Activated T-cell treated with anti-CD3 and anti-CD28 coated beads for 24 hours (primary cell): Measurements from ENCODE around the gene MEGF9.
"Not testable (repeated sequence)": the region's sequence is repeated elsewhere in the genome, so short reads cannot be mapped to it uniquely, and the experiment has no call there.

Experiments
- DNase-seq: peaks from one replicate; pipeline ENCODE4 v3.0.0-alpha.2; 2020; ENCODE audit warnings: low read depth

MEGF9 gene

DNA sequence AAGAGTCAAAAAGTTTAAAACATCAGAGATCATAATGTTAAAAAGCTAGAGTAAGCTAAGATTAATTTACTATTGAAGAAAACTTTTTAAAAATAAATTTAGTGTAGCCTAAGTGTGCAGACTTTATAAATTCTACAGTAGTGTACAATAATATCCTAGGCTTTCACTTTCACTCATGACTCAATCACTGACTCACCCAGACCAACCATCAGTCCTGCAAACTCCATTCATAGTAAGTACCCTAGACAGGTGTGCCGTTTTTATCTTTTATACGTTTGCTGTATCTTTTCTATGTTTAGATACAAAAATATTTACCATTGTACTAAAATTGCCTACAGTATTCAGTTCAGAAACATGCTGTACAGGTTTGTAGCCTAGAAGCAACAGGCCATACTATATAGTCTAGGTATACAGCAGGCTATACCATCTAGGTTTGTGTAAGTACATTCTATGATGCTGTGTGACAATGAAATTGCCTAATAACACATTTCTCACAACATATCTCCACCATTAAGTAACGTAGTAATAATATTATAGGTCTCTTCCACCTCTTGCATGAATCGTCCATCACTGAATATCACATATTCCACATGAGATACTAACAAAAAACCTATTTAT is 59.2 kb downstream of the MEGF9 start:
- DNase-seq, result no peak

DNA sequence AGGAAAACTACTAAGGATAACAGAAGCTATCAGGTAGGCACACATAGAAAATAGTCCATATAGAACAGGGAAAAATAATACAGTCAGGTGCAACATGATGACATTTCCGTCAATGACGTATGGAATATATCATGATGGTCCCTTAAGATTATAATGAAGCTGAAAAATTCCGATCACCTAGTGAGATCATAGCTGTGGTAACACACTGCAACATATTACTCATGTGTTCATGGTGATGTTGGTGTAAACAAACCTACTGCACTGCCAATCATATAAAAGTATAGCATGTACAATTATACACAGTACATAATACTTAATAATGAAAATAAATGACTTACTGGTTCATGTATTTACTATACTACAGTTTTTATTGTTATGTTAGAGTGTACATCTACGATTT is 60.0 kb downstream of the MEGF9 start:
- no peak for DNase-seq

DNA sequence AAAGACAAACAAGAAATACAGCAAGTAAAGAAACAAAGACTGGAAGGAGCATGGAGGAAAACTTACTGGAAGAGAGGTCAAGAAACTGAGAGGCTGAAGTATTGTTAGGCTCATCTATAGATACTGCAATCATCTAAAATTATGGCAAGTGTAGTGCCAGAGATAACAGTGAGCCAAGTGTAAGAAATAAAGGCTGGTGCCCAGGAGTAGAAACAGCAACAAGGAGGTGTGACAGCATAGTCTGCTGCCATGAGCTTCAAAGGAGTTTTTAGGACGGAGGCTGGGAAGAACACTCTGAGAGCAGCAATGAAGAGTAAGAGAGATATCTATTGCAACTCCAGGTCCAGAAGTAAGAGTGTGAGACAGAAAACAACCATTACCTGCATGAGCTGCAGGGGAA is 60.5 kb downstream of the MEGF9 start:
- no peak for DNase-seq

DNA sequence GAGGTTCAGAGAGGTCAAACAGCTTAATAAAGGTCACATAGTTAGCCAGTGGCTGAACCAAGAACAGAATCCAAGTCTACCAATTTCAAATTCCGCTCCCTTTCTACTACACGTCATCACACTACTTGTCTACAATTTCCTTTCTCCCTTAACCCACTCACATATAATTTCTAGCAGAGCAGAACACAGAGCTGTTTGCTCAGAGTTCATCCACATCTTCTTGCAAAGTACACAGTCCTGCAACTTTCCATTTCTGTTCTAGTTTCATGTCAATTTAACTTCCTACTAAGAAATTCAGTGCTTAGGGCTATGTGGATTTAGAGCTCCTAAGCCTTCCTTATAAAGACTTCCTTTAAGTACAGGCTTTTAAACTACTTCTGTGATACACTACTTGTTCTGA is 61.3 kb downstream of the MEGF9 start:
- DNase-seq, result no peak

DNA sequence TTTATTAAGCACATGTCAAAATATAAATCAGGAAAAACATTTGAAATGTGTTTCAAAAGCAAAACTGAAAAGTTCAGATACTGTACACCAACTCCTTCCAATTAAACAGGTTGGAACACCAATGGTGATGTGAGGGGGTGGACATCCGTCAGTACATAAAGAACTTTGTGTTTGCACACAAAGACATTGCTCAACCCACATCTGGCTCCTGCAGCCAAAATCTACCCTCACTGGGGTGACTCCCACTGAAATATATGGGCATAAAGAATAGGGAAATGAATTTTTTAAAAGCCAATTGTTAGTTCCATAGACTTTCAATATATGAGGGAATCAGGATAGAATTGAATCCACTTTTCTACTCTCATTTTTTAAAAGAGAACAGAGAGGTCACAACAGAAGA is 63.9 kb downstream of the MEGF9 start:
- DNase-seq, result no peak

DNA sequence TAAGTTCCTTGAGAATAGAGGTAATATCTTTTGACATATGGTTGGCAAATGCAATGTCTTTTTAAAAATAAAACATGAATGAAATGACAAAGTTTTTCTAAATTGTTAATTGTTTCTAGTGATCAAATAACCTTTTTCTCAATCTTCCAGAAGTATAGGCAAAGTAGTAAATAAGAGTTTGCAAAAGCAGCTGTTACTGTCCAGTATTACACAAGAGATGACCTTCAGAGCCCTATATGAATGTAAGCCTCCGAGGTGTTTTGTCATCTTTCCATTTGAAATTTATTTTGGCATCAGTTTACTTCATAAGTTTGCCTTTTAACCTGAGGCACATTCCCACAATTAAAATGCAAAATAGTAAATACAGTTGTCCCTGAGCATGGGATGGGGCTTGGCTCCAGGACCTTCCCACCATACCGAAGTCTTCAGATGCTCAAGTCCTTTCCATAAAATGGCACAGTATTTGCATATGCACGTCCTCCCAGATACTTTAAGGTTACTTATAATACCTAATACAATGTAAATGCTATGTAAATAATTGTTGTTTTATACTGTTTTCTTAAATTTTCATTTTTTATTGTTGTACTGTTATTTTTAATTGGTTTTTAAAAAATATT is 65.6 kb downstream of the MEGF9 start:
- DNase-seq, result no peak

DNA sequence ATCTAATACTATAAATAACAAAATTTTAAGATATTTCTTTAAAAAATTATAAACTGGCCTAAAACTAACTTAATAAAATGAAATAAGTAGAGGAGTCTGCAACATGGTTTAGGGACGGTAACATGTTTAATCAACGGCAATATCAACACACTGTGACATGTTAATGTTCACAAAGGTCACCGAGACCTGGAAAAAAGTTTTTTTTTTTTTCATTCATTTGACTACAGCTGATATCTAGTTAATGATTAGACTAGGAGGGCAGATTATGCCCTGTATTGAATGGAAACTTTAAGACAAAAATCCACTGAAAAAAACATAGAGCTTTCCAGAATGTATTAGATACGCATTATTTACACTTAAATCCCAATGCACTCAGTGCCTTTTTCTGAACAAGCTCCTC is 67.3 kb downstream of the MEGF9 start:
- DNase-seq, result no peak

DNA sequence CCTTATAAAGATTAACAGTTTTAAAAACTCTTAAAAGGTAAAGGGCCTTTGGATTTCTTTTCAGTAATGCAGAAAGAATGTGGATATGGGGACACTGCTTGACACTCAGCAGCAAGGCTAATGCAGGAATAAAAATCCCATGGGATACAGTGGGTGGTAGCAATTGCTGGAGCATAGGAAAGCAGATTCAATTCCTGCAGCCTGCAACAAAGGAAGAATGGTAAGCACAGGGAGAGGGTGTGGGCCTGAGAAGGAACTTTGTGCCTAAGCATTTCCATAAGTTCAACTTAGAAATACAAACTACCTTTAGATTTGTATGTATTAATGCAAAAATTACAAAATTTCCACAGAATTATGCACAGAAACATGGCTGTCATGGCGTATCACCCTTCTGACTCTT is 68.5 kb downstream of the MEGF9 start:
- DNase-seq, result no peak

DNA sequence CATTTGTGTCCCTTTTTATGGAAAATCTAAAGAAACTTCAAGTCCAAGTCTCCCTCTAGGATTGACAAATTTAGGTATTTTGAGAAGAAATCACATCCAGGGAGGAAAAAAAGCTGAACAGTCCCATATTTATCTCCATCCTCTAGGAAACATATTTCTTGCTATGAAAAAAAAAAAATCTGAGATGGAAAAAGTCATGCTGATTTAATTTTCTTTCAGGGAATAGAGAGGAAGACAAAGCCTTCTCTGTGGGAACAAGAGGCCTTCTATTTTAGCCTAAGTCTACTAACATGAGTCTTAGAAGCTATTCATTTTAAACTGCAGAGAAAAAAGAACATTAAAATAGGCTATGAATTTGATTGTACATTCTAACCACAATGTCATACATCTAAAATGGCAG is 71.2 kb downstream of the MEGF9 start:
- no peak for DNase-seq

DNA sequence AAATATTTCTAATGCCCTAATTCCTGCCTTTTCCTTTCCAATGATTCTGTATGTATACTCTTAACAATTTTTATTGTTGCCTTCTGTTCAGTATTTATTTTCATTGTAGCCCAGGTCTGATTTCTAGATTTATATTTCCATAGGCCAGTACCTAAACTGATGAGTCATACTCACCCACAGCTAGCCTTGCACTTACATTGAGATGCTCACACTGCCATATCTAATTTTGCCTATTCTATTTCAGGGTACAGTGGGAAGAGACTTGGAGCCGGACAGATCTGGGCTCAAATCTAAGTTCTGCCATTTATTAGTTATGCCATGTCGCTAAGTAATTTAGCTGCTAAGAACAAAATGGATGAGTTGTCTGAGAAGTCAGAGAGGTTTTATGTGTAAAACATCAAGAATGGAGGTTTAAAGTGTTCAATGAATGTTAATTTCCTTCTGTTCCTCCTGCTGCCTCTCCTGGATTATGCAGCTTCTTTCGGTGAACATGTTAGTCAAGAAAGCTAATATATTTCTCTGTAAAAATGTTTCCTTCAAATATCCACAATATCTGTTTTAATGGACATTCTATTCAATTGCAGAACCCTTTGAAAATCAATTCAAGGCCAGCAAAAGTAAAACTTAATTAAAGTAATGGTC is 72.0 kb downstream of the MEGF9 start:
- no peak for DNase-seq

DNA sequence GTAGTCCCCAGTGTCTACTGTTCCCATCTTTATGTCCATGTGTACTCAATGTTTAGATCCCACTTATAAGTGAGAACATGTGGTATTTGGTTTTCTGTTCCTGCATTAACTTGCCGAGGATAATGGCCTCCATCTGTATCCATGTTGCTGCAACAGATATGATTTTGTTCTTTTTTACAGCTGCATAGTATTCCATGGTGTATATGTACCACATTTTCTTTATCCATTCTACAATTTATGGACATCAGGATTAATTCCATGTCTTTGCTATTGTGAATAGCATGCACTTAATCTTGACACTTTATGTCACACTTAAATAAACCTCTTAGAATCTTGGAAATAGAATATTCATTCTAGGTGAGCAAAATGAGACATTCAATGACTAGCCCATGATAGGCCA is 73.4 kb downstream of the MEGF9 start:
- not testable (repeated sequence) for DNase-seq

DNA sequence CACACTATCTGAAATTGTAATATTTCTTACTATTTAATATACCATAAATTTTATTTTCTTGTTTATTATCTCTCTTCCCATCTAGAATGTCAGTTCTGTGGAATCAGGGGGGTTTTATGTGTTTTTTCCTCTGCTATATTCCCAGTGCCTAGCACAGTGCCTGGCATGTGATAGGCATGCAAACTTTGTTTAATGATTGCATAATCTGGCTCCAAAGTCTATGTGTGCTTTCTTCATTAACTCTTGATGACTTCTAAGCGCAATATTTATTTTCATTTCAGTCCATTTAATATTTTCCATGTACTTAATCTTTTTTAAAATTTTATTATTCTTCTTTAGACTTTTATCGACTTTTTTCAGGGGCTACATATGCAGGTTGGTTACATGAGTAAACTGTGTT is 73.9 kb downstream of the MEGF9 start:
- no peak for DNase-seq

DNA sequence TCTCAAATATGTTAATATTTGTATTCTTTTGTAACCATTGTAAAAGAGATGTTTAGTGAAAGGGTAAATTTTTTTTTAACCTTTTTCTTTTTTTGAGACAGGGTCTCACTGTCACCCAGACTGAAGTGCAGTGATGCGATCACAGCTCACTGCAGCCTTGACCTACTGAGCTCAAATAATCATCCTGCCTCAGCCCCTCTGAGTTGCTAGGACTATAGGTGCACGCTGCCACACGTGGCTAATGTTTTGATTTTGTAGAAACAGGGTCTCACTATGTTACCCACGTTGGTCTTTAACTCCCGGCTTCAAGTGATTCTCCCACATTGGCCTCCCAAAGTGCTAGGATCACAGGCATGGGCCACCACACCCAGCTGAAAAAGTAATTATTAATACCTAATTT is 76.4 kb downstream of the MEGF9 start:
- no peak for DNase-seq

DNA sequence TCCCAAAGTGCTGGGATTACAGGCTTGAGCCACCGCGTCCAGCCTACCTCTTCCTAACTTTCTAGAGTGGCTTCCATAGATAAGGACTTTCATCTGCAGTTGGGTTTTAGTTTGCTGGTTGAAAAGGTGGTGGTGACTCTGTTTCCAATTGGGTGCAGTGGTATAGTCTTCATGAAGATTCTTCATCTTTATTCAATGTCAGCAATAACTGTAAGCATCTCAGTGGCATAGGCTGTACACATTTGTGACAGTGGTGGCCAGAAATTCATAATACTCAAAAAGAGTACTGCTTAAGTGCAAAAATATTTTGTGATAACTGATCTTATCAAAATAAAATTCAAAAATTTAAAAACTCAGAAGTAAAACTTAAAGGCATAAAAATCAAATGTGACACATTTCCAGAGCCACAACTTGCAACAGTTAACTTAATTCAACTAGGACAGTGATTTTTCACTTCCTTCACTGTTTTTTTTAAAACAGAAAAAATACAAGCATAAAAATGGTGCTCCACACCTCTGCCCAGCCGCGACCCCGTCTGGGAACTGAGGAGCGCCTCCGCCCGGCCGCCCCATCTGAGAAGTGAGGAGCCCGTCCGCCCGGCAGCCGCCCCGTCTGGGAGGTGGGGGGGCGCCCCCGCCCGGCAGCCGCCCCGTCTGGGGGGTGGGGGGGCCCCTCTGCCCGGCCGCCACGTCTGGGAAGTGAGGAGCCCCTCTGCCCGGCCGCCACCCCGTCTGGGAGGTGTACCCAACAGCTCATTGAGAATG is 77.9 kb downstream of the MEGF9 start:
- DNase-seq, result no peak

DNA sequence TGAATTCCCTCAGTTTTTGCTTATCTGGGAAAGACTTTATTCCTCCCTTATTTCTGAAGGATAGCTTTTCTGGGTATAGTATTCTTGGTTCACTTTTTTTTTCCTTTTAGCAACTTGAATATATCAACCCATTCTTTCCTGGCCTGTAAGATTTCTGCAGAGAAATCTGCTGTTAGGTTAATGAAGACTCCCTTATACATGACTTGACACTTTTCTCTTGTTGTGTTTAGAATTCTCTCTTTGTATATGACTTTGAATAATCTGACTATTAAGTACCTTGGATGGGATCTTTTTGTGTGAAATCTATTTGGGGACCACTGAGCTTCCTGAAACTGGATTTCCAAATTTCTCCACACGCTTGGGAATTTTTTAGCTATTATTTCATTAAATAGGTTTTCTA is 79.3 kb downstream of the MEGF9 start:
- no peak for DNase-seq

DNA sequence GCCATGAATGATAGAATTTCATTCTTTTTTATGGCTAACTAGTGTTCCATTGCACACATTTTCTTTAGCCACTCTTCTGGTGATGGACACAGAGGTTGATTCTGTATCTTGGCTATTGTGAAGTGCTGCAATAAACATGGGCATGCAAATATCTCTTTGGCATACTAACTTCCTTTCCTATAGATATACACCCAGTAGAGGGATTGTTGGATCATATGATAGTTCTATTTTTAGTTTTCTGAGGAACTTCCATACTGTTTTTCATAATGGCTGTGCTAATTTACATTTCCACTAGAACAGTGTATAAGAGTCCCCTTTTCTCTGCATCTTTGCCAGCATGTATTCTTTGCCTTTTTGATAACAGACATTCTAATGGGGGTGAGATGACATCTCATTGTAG is 83.9 kb downstream of the MEGF9 start:
- DNase-seq, result no peak

DNA sequence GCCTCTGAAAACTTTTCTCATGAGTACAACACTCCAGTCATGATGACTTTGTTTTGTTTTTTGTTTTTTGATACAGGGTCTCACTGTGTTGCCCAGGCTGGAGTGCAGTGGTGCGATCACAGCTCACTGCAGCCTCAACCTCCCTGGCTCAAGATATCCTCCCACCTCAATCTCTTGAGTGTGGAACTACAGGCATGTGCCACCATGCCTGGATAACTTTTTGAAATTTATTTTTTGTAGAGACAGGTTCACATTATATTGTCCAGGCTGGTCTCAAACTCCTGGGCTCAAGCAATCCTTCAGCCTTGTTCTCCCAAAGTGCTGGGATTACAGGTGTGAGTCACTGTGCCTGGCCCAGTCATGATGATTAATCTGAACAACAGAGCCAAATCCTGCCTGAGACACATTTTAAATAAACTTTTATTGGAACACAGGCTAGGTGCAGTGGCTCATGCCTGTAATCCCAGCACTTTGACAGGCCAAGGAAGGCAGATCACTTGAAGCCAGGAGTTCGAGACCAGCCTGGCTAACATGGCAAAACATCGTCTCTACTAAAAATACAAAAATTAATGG is 85.3 kb downstream of the MEGF9 start:
- DNase-seq, result not testable (repeated sequence)

DNA sequence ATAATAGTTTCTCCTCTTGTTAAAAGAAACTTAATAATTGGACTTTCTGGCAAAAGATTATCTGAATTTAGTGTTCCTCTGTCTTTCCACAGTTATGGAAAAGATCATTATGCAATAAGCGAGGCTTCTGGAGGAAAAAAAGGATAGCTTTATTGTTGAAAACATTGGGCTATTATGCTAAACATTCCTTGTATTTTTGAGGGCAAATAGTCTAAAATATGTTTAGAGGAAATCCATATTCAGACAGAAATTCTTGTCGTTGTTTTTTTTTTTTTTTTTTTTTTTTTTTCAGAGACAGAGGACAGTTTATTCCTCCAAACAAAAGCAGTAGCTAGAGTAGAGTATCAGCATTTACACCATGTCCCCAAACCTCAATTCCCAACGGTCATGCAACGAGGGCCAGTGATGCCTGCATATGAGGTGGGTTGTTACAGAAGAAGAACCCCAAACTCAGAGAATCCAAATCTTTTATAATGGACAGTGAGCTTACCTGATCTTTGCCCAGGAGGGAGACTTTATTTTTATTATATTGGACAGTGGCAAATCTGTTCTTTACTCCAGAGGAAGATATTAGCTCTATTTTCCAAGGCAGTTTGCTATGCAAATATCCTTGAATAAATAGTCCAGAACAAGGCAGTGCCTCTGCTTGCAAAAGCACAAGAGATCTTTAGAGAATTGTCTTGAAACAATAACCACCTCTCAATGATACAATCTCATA is 85.9 kb downstream of the MEGF9 start:
- DNase-seq, result no peak

DNA sequence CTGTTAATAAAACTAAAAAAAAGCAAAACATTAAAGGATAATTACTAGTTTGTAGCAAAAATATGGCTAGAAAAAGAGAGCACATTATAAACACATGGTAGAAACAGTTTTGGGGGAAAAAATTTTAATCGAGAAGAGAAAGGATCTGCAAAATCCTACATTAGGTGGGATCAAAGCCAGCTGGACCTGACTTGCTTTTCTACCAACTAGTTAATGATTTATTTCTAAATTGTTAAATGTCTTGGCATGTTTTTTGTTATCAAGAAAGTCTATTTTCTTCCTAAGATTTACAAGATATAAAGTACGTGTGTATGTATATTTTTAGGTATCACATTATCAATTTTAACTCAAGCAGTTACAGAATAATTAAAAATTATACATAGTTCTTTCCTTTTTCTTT is 87.2 kb downstream of the MEGF9 start:
- no peak for DNase-seq

DNA sequence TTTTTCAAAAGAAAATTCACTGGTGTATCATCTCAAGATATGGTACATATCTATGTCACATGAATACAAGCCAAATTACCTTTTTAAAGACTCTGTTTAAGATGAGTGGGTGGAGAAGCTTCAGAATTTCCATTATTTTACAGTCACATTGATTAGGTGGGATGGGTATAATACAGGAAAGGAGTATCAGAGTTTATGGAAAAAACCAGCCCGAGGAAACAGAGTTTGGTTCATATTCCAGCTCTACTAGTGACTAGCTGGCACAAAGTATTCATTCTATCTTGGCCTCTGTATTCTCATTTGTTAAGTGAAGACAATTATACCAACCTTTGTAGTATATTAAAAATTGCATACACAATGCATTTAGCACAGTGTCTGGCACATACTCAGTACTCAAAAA is 87.8 kb downstream of the MEGF9 start:
- DNase-seq, result no peak

DNA sequence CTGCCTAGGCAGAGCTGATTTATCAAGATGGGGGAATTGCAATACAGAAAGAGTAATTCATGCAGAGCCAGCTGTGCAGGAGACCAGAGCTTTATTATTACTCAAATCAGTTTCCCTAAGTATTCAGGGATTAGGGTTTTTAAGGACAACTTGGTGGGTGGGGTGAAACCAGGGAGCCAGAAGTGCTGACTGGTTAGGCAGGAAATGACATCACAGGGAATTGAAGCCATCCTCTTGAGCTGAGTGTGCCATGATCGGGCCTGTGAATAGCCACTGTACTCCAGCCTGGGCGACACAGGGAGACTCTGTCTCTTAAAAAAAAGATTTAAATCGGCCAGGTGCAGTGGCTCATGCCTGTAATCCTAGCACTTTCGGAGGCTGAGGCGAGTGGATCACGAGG is 89.0 kb downstream of the MEGF9 start:
- no peak for DNase-seq

DNA sequence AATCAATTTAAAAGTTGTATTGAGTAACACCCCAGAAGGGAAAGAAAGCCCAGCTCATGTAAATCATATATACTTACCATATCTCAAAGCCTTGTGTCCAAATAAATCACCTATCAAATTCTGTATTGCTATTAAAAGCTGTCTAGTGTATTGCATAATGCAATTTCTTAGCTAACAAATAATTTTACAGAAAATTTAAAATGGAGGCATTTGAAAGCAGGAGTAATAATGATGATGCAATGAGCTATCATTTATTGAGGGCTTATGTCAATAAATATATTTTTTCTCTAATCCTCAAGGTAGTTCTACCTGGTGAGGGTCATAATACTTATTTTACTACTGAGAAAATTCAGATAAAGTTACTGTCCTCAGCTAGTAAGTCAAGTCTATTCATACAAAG is 91.5 kb downstream of the MEGF9 start:
- DNase-seq, result no peak
